HEK293T (cell line): ENCODE results near the gene FBLN2.

Experiments
- ARNT ChIP-seq: fragments of 450-650 bp; IDR thresholded peaks from 2 replicates; pipeline ENCODE4 v1.6.1; 2017; ENCODE audit warnings: mild to moderate bottlenecking
- CTBP1 ChIP-seq: fragments of 450-650 bp; IDR thresholded peaks from 2 replicates; pipeline ENCODE4 v1.6.1; 2016; ENCODE audit warnings: borderline replicate concordance
- FOXA1 ChIP-seq: fragments of 450-650 bp; IDR thresholded peaks from 2 replicates; pipeline ENCODE4 v1.6.1; 2016; ENCODE audit warnings: mild to moderate bottlenecking
- FOXM1 ChIP-seq: fragments of 450-650 bp; IDR thresholded peaks from 2 replicates; pipeline ENCODE4 v1.6.1; 2017; ENCODE audit warnings: mild to moderate bottlenecking, borderline replicate concordance
- HDGF ChIP-seq: fragments of 450-650 bp; IDR thresholded peaks from 2 replicates; pipeline ENCODE4 v1.6.1; 2017; ENCODE audit warnings: antibody characterized with exemption, borderline replicate concordance
- L3MBTL2 ChIP-seq: fragments of 450-650 bp; conservative IDR thresholded peaks from 2 replicates; pipeline ENCODE4 v1.6.1; 2016; ENCODE audit warnings: mild to moderate bottlenecking
- PKNOX1 ChIP-seq: fragments of 450-650 bp; IDR thresholded peaks from 2 replicates; pipeline ENCODE4 v1.6.1; 2016
- SP1 ChIP-seq: fragments of 450-650 bp; IDR thresholded peaks from 2 replicates; pipeline ENCODE4 v1.6.1; 2017
- SUZ12 ChIP-seq: fragments of 450-650 bp; IDR thresholded peaks from 2 replicates; pipeline ENCODE4 v1.6.1; 2016; ENCODE audit warnings: mild to moderate bottlenecking
- TARDBP ChIP-seq: fragments of 450-650 bp; IDR thresholded peaks from 2 replicates; pipeline ENCODE4 v1.6.1; 2016
- ZNF384 ChIP-seq: fragments of 450-650 bp; IDR thresholded peaks from 2 replicates; pipeline ENCODE4 v1.6.1; 2016

- TF ChIP-seq SUZ12 (no peak), TARDBP (no peak), SP1 (no peak), L3MBTL2 (no peak), CTBP1 (no peak), HDGF (no peak), FOXM1 (no peak), ZNF384 (no peak), ARNT (no peak), PKNOX1 (no peak), FOXA1 (no peak)
Measured at GRCh38 chr3:13558651-13559050, 9.7 kb downstream of the FBLN2 start.
